Duodenal mucosa (tissue), 2 donors: ENCODE measurements around the gene DYTN.

ENCODE experiments used
- H3K27ac ChIP-seq: one replicate; pipeline ENCODE4 v1.7.0; 2013; ENCODE audit warnings: low read depth, low read length
- H3K27me3 ChIP-seq, 2 donors: one replicate each; pipeline ENCODE4 v1.7.0; 2013; ENCODE audit warnings: low read length in 2 of 2, control low read depth in 1 of 2; ENCODE audit not compliant: insufficient read depth in 2 of 2, control insufficient read depth in 1 of 2
- H3K36me3 ChIP-seq, 2 donors: one replicate each; pipeline ENCODE4 v1.7.0; 2013; ENCODE audit warnings: low read length in 2 of 2, control low read depth in 1 of 2; ENCODE audit not compliant: insufficient read depth in 2 of 2, control insufficient read depth in 1 of 2
- H3K4me1 ChIP-seq, 2 donors: one replicate each; pipeline ENCODE4 v1.7.0; 2013; ENCODE audit warnings: low read length in 2 of 2, control low read depth in 1 of 2; ENCODE audit not compliant: insufficient read depth in 2 of 2, control insufficient read depth in 1 of 2
- H3K4me3 ChIP-seq, 2 donors: one replicate each; pipeline ENCODE4 v1.7.0; 2013; ENCODE audit warnings: low read length in 2 of 2, low read depth in 1 of 2
- H3K9ac ChIP-seq, 2 donors: one replicate each; pipeline ENCODE4 v1.7.0; 2013; ENCODE audit warnings: low read length in 2 of 2, low read depth in 1 of 2
- H3K9me3 ChIP-seq, 2 donors: one replicate each; pipeline ENCODE4 v1.7.0; 2013; ENCODE audit warnings: low read length in 2 of 2, control low read depth in 1 of 2; ENCODE audit not compliant: control insufficient read depth in 1 of 2

DYTN gene

GRCh38 chr2:206700156-206700555, 18.0 kb downstream of the DYTN start:
- Histone ChIP-seq H3K27me3 (no peaks in the 10 kb centered on the region), H3K4me3 (no peak overlapping the region), H3K36me3 (no peaks in the 10 kb centered on the region), H3K9me3 (no peaks in the 10 kb centered on the region), H3K27ac (no peak overlapping the region), H3K9ac (no peak overlapping the region), H3K4me1 (no peaks in the 10 kb centered on the region)

GRCh38 chr2:206698811-206699210, 19.4 kb downstream of the DYTN start:
- no peaks in the 10 kb centered on the region for H3K36me3 ChIP-seq
- no peak overlapping the region for H3K4me3 ChIP-seq
- no peak overlapping the region for H3K27ac ChIP-seq
- H3K9ac ChIP-seq = no peak overlapping the region
- H3K9me3 ChIP-seq = no peaks in the 10 kb centered on the region
- H3K27me3 ChIP-seq = no peaks in the 10 kb centered on the region
- H3K4me1 ChIP-seq = no peaks in the 10 kb centered on the region

GRCh38 chr2:206696910-206697309, 21.3 kb downstream of the DYTN start:
- Histone ChIP-seq H3K9me3 (no peaks in the 10 kb centered on the region), H3K4me1 (no peaks in the 10 kb centered on the region), H3K9ac (no peak overlapping the region), H3K4me3 (no peak overlapping the region), H3K36me3 (no peaks in the 10 kb centered on the region), H3K27ac (no peak overlapping the region), H3K27me3 (no peaks in the 10 kb centered on the region)

GRCh38 chr2:206693399-206694137, 24.6 kb downstream of the DYTN start:
- no peak overlapping the region for H3K27ac ChIP-seq
- H3K36me3 ChIP-seq = no peaks in the 10 kb centered on the region
- H3K4me3 ChIP-seq = no peak overlapping the region
- H3K27me3 ChIP-seq = no peaks in the 10 kb centered on the region
- no peak overlapping the region for H3K9ac ChIP-seq
- H3K9me3 ChIP-seq = no peaks in the 10 kb centered on the region
- no peaks in the 10 kb centered on the region for H3K4me1 ChIP-seq

- H3K36me3 ChIP-seq = no peaks in the 10 kb centered on the region
- no peaks in the 10 kb centered on the region for H3K4me1 ChIP-seq
- H3K27me3 ChIP-seq = no peaks in the 10 kb centered on the region
- H3K9ac ChIP-seq = no peak overlapping the region
- no peak overlapping the region for H3K4me3 ChIP-seq
- no peaks in the 10 kb centered on the region for H3K9me3 ChIP-seq
- no peak overlapping the region for H3K27ac ChIP-seq
Observed at GRCh38 chr2:206692971-206693370, 25.2 kb downstream of the DYTN start.

- Histone ChIP-seq H3K36me3 (no peaks in the 10 kb centered on the region), H3K27me3 (no peaks in the 10 kb centered on the region), H3K9me3 (no peaks in the 10 kb centered on the region), H3K9ac (no peak overlapping the region), H3K27ac (no peak overlapping the region), H3K4me1 (no peaks in the 10 kb centered on the region), H3K4me3 (no peak overlapping the region)
Observed at GRCh38 chr2:206688990-206689389, 29.2 kb downstream of the DYTN start.

GRCh38 chr2:206688453-206688852, 29.7 kb downstream of the DYTN start:
- Histone ChIP-seq H3K9me3 (no peaks in the 10 kb centered on the region), H3K9ac (no peak overlapping the region), H3K4me3 (no peak overlapping the region), H3K36me3 (no peaks in the 10 kb centered on the region), H3K27ac (no peak overlapping the region), H3K27me3 (no peaks in the 10 kb centered on the region), H3K4me1 (no peaks in the 10 kb centered on the region)

- H3K27me3 ChIP-seq = no peaks in the 10 kb centered on the region
- H3K9ac ChIP-seq = no peak overlapping the region
- H3K4me3 ChIP-seq = no peak overlapping the region
Observed at GRCh38 chr2:206683546-206683945, 34.6 kb downstream of the DYTN start.

GRCh38 chr2:206670531-206671319, 47.5 kb downstream of the DYTN start:
- H3K4me3 ChIP-seq = no peak overlapping the region
- H3K4me1 ChIP-seq = no peaks in the 10 kb centered on the region
- no peaks in the 10 kb centered on the region for H3K27me3 ChIP-seq
- H3K36me3 ChIP-seq = no peaks in the 10 kb centered on the region
- H3K9me3 ChIP-seq = no peaks in the 10 kb centered on the region
- H3K27ac ChIP-seq = no peak overlapping the region
- H3K9ac ChIP-seq = no peak overlapping the region

More at GRCh38 chr2:206683546-206683945, 34.6 kb downstream of the DYTN start:
- Histone ChIP-seq H3K4me1 (no peaks in the 10 kb centered on the region), H3K36me3 (no peaks in the 10 kb centered on the region), H3K27ac (no peak overlapping the region), H3K9me3 (no peaks in the 10 kb centered on the region)

- Histone ChIP-seq H3K36me3 (no peaks in the 10 kb centered on the region), H3K27me3 (no peaks in the 10 kb centered on the region), H3K9me3 (no peaks in the 10 kb centered on the region), H3K4me1 (no peaks in the 10 kb centered on the region), H3K4me3 (no peak overlapping the region), H3K27ac (no peak overlapping the region), H3K9ac (no peak overlapping the region)
Observed at GRCh38 chr2:206665251-206665650, 52.9 kb downstream of the DYTN start.
